Stimulated activated CD4-positive, alpha-beta T cell treated with anti-CD3 and anti-CD28 coated beads, TNF-alpha, amount 100 ng/mL, for 24 hours (primary cell): ENCODE data around the gene CNOT6.
"Not testable (repeated sequence)": the region's sequence is repeated elsewhere in the genome, so short reads cannot be mapped to it uniquely, and the experiment has no call there.

Source experiments
- DNase-seq, 3 experiments: peaks; one replicate each; pipeline ENCODE4 v3.0.0-alpha.2; 2020; ENCODE audit warnings: low read depth in 3 of 3

Gene CNOT6

GRCh38 chr5:180470966-180471582 lies 23.1 kb upstream of the CNOT6 start:
- DNase-seq: peak; percentile 32 to 35 (median 34)

GRCh38 chr5:180471866-180472265 lies 22.3 kb upstream of the CNOT6 start:
- DNase-seq: no peak

GRCh38 chr5:180472269-180472668 lies 21.9 kb upstream of the CNOT6 start:
- DNase-seq: no peak

- not testable (repeated sequence) for DNase-seq
Measured at GRCh38 chr5:180473386-180473785, 20.8 kb upstream of the CNOT6 start.

- DNase-seq: no peak
Measured at GRCh38 chr5:180474569-180474968, 19.6 kb upstream of the CNOT6 start.

GRCh38 chr5:180475969-180476524 lies 18.1 kb upstream of the CNOT6 start:
- not testable (repeated sequence) for DNase-seq

GRCh38 chr5:180484813-180485212 lies 9.4 kb upstream of the CNOT6 start:
- DNase-seq: no peak

- DNase-seq: no peak
Measured at GRCh38 chr5:180486636-180487149, 7.5 kb upstream of the CNOT6 start.

- no peak for DNase-seq
Measured at GRCh38 chr5:180487556-180487955, 6.6 kb upstream of the CNOT6 start.

GRCh38 chr5:180491496-180491895 lies 2.7 kb upstream of the CNOT6 start:
- no peak for DNase-seq

- no peak for DNase-seq
Measured at GRCh38 chr5:180492226-180492903, 1.8 kb upstream of the CNOT6 start.

- peak; percentile 6 to 30 (median 22) for DNase-seq
Measured at GRCh38 chr5:180494510-180495181, 467 bp downstream of the CNOT6 start.

GRCh38 chr5:180495292-180495691 lies 1.1 kb downstream of the CNOT6 start:
- no peak for DNase-seq

GRCh38 chr5:180495991-180496741 lies 2.0 kb downstream of the CNOT6 start:
- DNase-seq: no peak

- not testable (repeated sequence) for DNase-seq
Measured at GRCh38 chr5:180496806-180497205, 2.6 kb downstream of the CNOT6 start.

GRCh38 chr5:180497865-180498264 lies 3.7 kb downstream of the CNOT6 start:
- not testable (repeated sequence) for DNase-seq

- DNase-seq: no peak
Measured at GRCh38 chr5:180498378-180498777, 4.2 kb downstream of the CNOT6 start.

GRCh38 chr5:180499684-180500083 lies 5.5 kb downstream of the CNOT6 start:
- no peak for DNase-seq

GRCh38 chr5:180500300-180500699 lies 6.1 kb downstream of the CNOT6 start:
- DNase-seq: not testable (repeated sequence)

GRCh38 chr5:180507661-180508060 lies 13.5 kb downstream of the CNOT6 start:
- no peak for DNase-seq

- no peak for DNase-seq
Measured at GRCh38 chr5:180515294-180515693, 21.1 kb downstream of the CNOT6 start.

GRCh38 chr5:180515974-180516373 lies 21.8 kb downstream of the CNOT6 start:
- not testable (repeated sequence) for DNase-seq
